Measurements from ENCODE around the gene RNF14.

Gene RNF14

GRCh38 chr5:141986072-141986471 lies 17.2 kb downstream of the RNF14 start:
- no peak for DNase-seq

GRCh38 chr5:141989720-141990119 lies 20.8 kb downstream of the RNF14 start:
- DNase-seq = no peak

- peak; percentile 53 for DNase-seq
Observed at GRCh38 chr5:141992349-141992963, 23.6 kb downstream of the RNF14 start.

GRCh38 chr5:141994511-141995136 lies 25.7 kb downstream of the RNF14 start:
- no peak for DNase-seq

GRCh38 chr5:141995656-141996055 lies 26.8 kb downstream of the RNF14 start:
- no peak for DNase-seq

GRCh38 chr5:141997358-141997960 lies 28.6 kb downstream of the RNF14 start:
- no peak for DNase-seq

GRCh38 chr5:142000173-142000572 lies 31.3 kb downstream of the RNF14 start:
- no peak for DNase-seq

- DNase-seq = no peak
Observed at GRCh38 chr5:142000704-142001484, 32.0 kb downstream of the RNF14 start.

GRCh38 chr5:142003266-142003800 lies 34.4 kb downstream of the RNF14 start:
- DNase-seq = no peak

GRCh38 chr5:142006363-142007236 lies 37.7 kb downstream of the RNF14 start:
- DNase-seq = no peak

- no peak for DNase-seq
Observed at GRCh38 chr5:142007237-142007544, 38.3 kb downstream of the RNF14 start.

- no peak for DNase-seq
Observed at GRCh38 chr5:142008813-142009212, 39.9 kb downstream of the RNF14 start.

- DNase-seq = no peak
Observed at GRCh38 chr5:142009886-142010285, 41.0 kb downstream of the RNF14 start.

- no peak for DNase-seq
Observed at GRCh38 chr5:142011572-142012185, 42.8 kb downstream of the RNF14 start.

GRCh38 chr5:142012186-142012785 lies 43.4 kb downstream of the RNF14 start:
- DNase-seq = no peak

- peak; percentile 64 for DNase-seq
Observed at GRCh38 chr5:142012792-142013388, 44.0 kb downstream of the RNF14 start, which contains the start of gene GNPDA1. GNPDA1 (minus strand) TSS chr5:142013027; CDS start chr5:142012035, 992 bp downstream.

- no peak for DNase-seq
Observed at GRCh38 chr5:142013734-142014521, 45.0 kb downstream of the RNF14 start.

GRCh38 chr5:142014911-142015584 lies 46.1 kb downstream of the RNF14 start:
- DNase-seq = peak; percentile 16

- DNase-seq = no peak
Observed at GRCh38 chr5:142015781-142016533, 47.1 kb downstream of the RNF14 start.

All from NCI-H774 (cell line).